ENCODE data around the gene EML6.

EML6 gene

GRCh38 chr2:54995553-54995952 is 272.1 kb downstream of the EML6 start:
- Histone ChIP-seq H3K9me3 (no peaks in the 10 kb centered on the region), H3K27ac (no peak overlapping the region), H3K4me1 (peaks cover 46% of the 10 kb centered on the region), H3K9ac (no peak overlapping the region), H3K4me2 (no peak overlapping the region), H3K27me3 (no peaks in the 10 kb centered on the region), H4K20me1 (peaks cover 100% of the 10 kb centered on the region), H3K36me3 (peaks cover 34% of the 10 kb centered on the region), H3K4me3 (no peak overlapping the region)
- no peak for TF ChIP-seq Cebpa-rat (IDR thresholded peaks at IDR 0.05)

DNA sequence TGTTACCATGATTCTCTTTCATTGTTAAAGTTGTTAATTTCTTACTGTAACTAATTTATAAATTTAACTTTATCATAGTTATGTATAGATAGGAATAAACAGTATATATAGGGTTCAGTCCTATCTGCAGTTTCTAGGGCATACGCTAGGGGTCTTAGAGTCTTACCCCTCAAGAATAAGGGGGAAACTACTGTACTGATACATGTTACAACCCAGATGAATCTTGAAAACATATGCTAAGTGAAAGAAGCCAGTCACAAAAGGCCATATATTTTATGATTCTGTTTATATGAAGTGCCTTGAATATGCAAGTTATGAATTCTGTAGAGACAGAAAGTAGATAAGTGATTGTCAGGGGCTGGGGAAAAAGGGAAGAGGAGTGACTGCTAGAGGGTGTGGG is 274.4 kb downstream of the EML6 start:
- Histone ChIP-seq H3K27me3 (no peaks in the 10 kb centered on the region), H3K4me1 (peaks cover 51% of the 10 kb centered on the region), H3K4me2 (no peak overlapping the region), H3K9ac (no peak overlapping the region), H3K36me3 (peaks cover 28% of the 10 kb centered on the region), H3K9me3 (no peaks in the 10 kb centered on the region), H4K20me1 (peaks cover 100% of the 10 kb centered on the region), H3K27ac (no peak overlapping the region), H3K4me3 (no peak overlapping the region)
- no peak for TF ChIP-seq Cebpa-rat (IDR thresholded peaks at IDR 0.05)

DNA sequence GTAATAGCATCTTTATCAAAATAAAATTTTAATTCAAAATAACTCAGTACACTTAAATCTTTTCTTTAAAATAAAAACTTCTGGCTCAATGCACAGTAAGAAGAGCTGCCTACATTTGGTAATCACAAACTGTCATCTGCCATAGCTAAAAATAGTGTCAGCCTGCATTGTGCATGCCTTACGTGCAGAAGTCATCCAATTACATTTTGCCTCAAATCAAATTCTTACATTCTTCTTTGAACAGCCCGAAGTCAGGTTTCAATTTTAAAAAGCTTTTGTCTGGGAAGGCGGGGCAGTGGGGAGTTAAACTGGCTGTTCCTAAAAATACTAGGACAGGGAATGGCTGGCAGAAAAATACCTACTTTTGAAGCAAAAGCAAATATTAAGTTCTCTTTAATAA is 275.7 kb downstream of the EML6 start:
- Histone ChIP-seq H3K9ac (no peak overlapping the region), H3K9me3 (no peaks in the 10 kb centered on the region), H3K27ac (no peak overlapping the region), H3K4me3 (no peak overlapping the region), H3K27me3 (no peaks in the 10 kb centered on the region), H4K20me1 (peaks cover 100% of the 10 kb centered on the region), H3K4me1 (peaks cover 51% of the 10 kb centered on the region), H3K4me2 (peak overlapping the region; percentile 55), H3K36me3 (peaks cover 21% of the 10 kb centered on the region)
- no peak for TF ChIP-seq Cebpa-rat (IDR thresholded peaks at IDR 0.05)

GRCh38 chr2:55000341-55000740 is 276.9 kb downstream of the EML6 start:
- H3K27ac ChIP-seq, result no peak overlapping the region
- H3K4me3 ChIP-seq, result no peak overlapping the region
- H3K4me2 ChIP-seq, result peak overlapping the region; percentile 55
- H3K9me3 ChIP-seq, result no peaks in the 10 kb centered on the region
- peaks cover 100% of the 10 kb centered on the region for H4K20me1 ChIP-seq
- peaks cover 11% of the 10 kb centered on the region for H3K36me3 ChIP-seq
- peaks cover 57% of the 10 kb centered on the region for H3K4me1 ChIP-seq
- H3K9ac ChIP-seq, result no peak overlapping the region
- TF ChIP-seq Cebpa-rat (IDR thresholded peaks at IDR 0.05), result no peak
- H3K27me3 ChIP-seq, result no peaks in the 10 kb centered on the region

DNA sequence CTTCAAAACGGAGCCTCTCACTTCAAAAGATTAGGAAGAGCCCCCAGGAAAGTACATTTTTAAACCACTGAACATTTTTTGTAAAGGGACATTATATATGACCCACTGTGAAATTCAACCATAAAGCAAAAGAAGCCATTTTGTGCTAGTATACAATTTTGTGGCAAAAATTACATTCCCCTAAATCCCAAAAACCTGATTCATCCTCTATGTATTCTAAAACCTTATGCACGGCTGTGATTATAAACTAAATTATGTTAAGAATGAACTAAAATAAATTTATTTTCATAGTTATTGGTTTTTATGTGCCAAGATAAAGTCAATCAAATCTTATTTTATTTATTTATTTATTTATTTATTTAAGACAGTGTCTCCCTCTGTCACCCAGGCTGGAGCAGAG is 278.3 kb downstream of the EML6 start:
- H3K4me3 ChIP-seq, result no peak overlapping the region

GRCh38 chr2:55003706-55004639 is 280.5 kb downstream of the EML6 start:
- TF ChIP-seq Cebpa-rat (IDR thresholded peaks at IDR 0.05), result no peak
- Histone ChIP-seq H3K4me3 (no peak overlapping the region), H3K4me2 (no peak overlapping the region), H3K9ac (no peak overlapping the region), H4K20me1 (peaks cover 100% of the 10 kb centered on the region), H3K36me3 (no peaks in the 10 kb centered on the region), H3K4me1 (peaks cover 53% of the 10 kb centered on the region), H3K9me3 (no peaks in the 10 kb centered on the region), H3K27ac (no peak overlapping the region), H3K27me3 (no peaks in the 10 kb centered on the region)

More for the DNA sequence above, 278.3 kb downstream of the EML6 start:
- Histone ChIP-seq H3K27me3 (no peaks in the 10 kb centered on the region), H3K36me3 (peaks cover 1% of the 10 kb centered on the region), H3K9me3 (no peaks in the 10 kb centered on the region), H3K9ac (no peak overlapping the region), H3K4me1 (peaks cover 49% of the 10 kb centered on the region), H3K4me2 (no peak overlapping the region), H4K20me1 (peaks cover 100% of the 10 kb centered on the region), H3K27ac (no peak overlapping the region)
- no peak for TF ChIP-seq Cebpa-rat (IDR thresholded peaks at IDR 0.05)

- Histone ChIP-seq H3K4me1 (peaks cover 58% of the 10 kb centered on the region), H4K20me1 (peaks cover 100% of the 10 kb centered on the region), H3K9me3 (no peaks in the 10 kb centered on the region), H3K36me3 (no peaks in the 10 kb centered on the region), H3K9ac (no peak overlapping the region), H3K4me2 (no peak overlapping the region), H3K27ac (no peak overlapping the region), H3K4me3 (no peak overlapping the region), H3K27me3 (no peaks in the 10 kb centered on the region)
- TF ChIP-seq Cebpa-rat (IDR thresholded peaks at IDR 0.05), result no peak
Observed at GRCh38 chr2:55006306-55006705, 282.8 kb downstream of the EML6 start.

DNA sequence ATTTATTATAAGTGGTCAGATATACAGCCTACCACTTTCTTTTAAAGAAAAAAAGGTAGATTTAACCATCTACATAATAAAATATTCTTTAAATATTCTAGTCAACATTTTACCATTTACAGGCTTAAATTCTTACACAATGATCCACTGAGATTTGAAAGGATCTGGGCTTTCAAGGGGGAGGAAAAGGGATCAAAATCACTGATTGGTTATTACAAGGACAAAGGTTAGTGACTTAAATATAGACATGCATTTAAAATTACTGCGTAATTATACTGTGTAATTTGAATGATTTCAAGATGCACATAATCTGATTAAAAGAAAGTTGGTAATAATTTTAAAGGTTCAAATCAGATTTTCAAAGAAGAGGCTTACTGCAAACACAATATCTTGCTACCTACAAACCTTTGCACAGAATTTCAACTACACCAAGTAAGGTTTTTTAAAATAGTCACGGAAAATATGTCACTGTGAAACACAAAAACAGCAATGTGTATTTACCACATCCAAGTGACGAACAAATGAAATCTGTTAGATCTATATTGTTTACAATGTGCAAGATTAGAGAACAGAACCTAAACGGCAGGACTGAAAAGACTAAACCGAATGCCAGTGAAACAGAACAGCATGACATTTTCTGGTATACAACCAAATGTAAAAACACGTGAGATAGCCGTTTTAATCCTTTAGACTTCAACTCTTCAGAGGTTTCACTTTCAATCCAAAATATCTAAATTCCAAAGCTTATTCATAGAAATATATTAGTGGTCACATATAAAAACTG is 286.0 kb downstream of the EML6 start:
- peak overlapping the region; percentile 72 for H3K4me2 ChIP-seq
- H3K27ac ChIP-seq, result 0 out of 2 replicates have a peak overlapping the region, but pooled peaks have one; percentile 33
- TF ChIP-seq Cebpa-rat (IDR thresholded peaks at IDR 0.05), result no peak
- peaks cover 78% of the 10 kb centered on the region for H3K4me1 ChIP-seq
- peak overlapping the region; percentile 17 for H3K4me3 ChIP-seq
- no peaks in the 10 kb centered on the region for H3K9me3 ChIP-seq
- H3K36me3 ChIP-seq, result no peaks in the 10 kb centered on the region
- H4K20me1 ChIP-seq, result peaks cover 100% of the 10 kb centered on the region
- no peaks in the 10 kb centered on the region for H3K27me3 ChIP-seq
- H3K9ac ChIP-seq, result peak overlapping the region; percentile 23; the same call in 1 of the 2 replicates

DNA sequence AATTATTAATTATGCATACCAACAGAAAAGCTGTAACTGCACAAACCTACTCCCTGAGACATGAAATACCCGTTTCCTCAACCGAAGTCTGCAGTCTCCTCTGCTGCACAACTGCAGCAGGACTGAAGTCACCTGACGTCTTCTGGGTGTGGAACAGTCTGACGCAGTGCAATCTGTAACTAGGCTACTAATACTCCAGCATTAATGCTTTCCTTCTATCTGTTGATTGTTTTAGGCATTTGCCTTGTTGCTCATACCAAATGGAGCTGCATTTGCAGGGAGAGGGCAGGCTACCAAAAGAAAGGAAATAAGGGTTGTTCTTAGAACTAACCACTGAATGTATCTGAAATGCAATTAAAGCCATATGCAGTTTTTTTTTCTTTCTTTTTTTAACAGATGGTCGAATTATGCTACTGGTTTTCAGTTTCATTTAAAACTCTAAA is 286.7 kb downstream of the EML6 start:
- peak overlapping the region; percentile 17 for H3K4me3 ChIP-seq
- H3K27ac ChIP-seq, result peak overlapping the region; percentile 33; the same call in 1 of the 2 replicates
- TF ChIP-seq Cebpa-rat (IDR thresholded peaks at IDR 0.05), result no peak
- peak overlapping the region; percentile 72 for H3K4me2 ChIP-seq
- peaks cover 100% of the 10 kb centered on the region for H4K20me1 ChIP-seq
- no peaks in the 10 kb centered on the region for H3K9me3 ChIP-seq
- H3K4me1 ChIP-seq, result peaks cover 75% of the 10 kb centered on the region
- no peaks in the 10 kb centered on the region for H3K27me3 ChIP-seq
- peak overlapping the region; percentile 23; the same call in 1 of the 2 replicates for H3K9ac ChIP-seq
- no peaks in the 10 kb centered on the region for H3K36me3 ChIP-seq

Data from BLaER1 (cell line).